NCI-H748 (cell line): Measurements from ENCODE around the gene CTIF.
A peak's percentile ranks its signal among the peaks of the same experiment; 100 is the strongest.

Source experiments
- DNase-seq: peaks from one replicate; lab custom pipeline; 2025; ENCODE audit not compliant: unreplicated experiment; lab: John Stamatoyannopoulos, UW

The CTIF gene

GRCh38 chr18:48721312-48721711, 182.5 kb downstream of the CTIF start:
- DNase-seq = no peak

GRCh38 chr18:48723016-48723415, 184.2 kb downstream of the CTIF start:
- no peak for DNase-seq

- DNase-seq = no peak
Measured at GRCh38 chr18:48723837-48724236, 185.0 kb downstream of the CTIF start.

- peak; percentile 70 for DNase-seq
Measured at GRCh38 chr18:48724442-48724841, 185.6 kb downstream of the CTIF start.

- no peak for DNase-seq
Measured at GRCh38 chr18:48724939-48725338, 186.1 kb downstream of the CTIF start.

- DNase-seq = no peak
Measured at GRCh38 chr18:48725562-48725961, 186.7 kb downstream of the CTIF start.

GRCh38 chr18:48727681-48728080, 188.8 kb downstream of the CTIF start:
- no peak for DNase-seq

GRCh38 chr18:48728204-48728833, 189.5 kb downstream of the CTIF start:
- DNase-seq = no peak

- no peak for DNase-seq
Measured at GRCh38 chr18:48729404-48729803, 190.6 kb downstream of the CTIF start.

- no peak for DNase-seq
Measured at GRCh38 chr18:48730010-48730409, 191.2 kb downstream of the CTIF start.

GRCh38 chr18:48732767-48733424, 194.1 kb downstream of the CTIF start:
- peak; percentile 62 for DNase-seq

- DNase-seq = no peak
Measured at GRCh38 chr18:48733643-48734253, 194.9 kb downstream of the CTIF start.

GRCh38 chr18:48734460-48734859, 195.6 kb downstream of the CTIF start:
- DNase-seq = no peak

GRCh38 chr18:48735080-48735676, 196.3 kb downstream of the CTIF start:
- no peak for DNase-seq

- no peak for DNase-seq
Measured at GRCh38 chr18:48735681-48736255, 196.9 kb downstream of the CTIF start.

- DNase-seq = no peak
Measured at GRCh38 chr18:48736321-48737260, 197.8 kb downstream of the CTIF start.

- DNase-seq = no peak
Measured at GRCh38 chr18:48739266-48740067, 200.6 kb downstream of the CTIF start.

- no peak for DNase-seq
Measured at GRCh38 chr18:48740068-48740440, 201.2 kb downstream of the CTIF start.

GRCh38 chr18:48740851-48741485, 202.1 kb downstream of the CTIF start:
- DNase-seq = no peak
